Activated naive CD8-positive, alpha-beta T cell treated with anti-CD3 and anti-CD28 coated beads, Interleukin-2, amount 50 U/mL, for 24 hours (primary cell): Measurements from ENCODE around the gene ANO7.

Experiments
- ATAC-seq: fragments of 150-1000 bp; cut with Tn5 transposase; one replicate; pipeline ENCODE4 v1.10.0; 2021
- DNase-seq: peaks from one replicate; pipeline ENCODE4 v3.0.0; 2021
- H3K27ac Mint-ChIP-seq: one replicate; pipeline ENCODE4 v1.8.0; 2021; ENCODE audit warnings: mild to moderate bottlenecking, mixed read lengths
- H3K27me3 Mint-ChIP-seq: one replicate; pipeline ENCODE4 v1.8.0; 2021; ENCODE audit warnings: mixed read lengths
- H3K36me3 Mint-ChIP-seq: one replicate; pipeline ENCODE4 v1.8.0; 2021; ENCODE audit warnings: low read depth, mixed read lengths
- H3K4me1 Mint-ChIP-seq: one replicate; pipeline ENCODE4 v1.8.0; 2021; ENCODE audit warnings: mixed read lengths
- H3K4me3 Mint-ChIP-seq: one replicate; pipeline ENCODE4 v1.8.0; 2021; ENCODE audit warnings: mild to moderate bottlenecking, moderate library complexity, mixed read lengths
- H3K9me3 Mint-ChIP-seq: one replicate; pipeline ENCODE4 v1.8.0; 2021; ENCODE audit warnings: mixed read lengths

ANO7 gene

GRCh38 chr2:241151934-241152660 lies 36.4 kb upstream of the ANO7 start:
- peaks cover 15% of the 10 kb centered on the region for H3K36me3 Mint-ChIP-seq
- peaks cover 57% of the 10 kb centered on the region for H3K4me1 Mint-ChIP-seq
- no peak for DNase-seq
- no peaks in the 10 kb centered on the region for H3K9me3 Mint-ChIP-seq
- no peak for ATAC-seq
- peak overlapping the region; percentile 97 for H3K4me3 Mint-ChIP-seq
- no peaks in the 10 kb centered on the region for H3K27me3 Mint-ChIP-seq
- peak overlapping the region; percentile 26 for H3K27ac Mint-ChIP-seq

GRCh38 chr2:241153616-241154015 lies 34.9 kb upstream of the ANO7 start:
- no peak for DNase-seq
- peaks cover 46% of the 10 kb centered on the region for H3K4me1 Mint-ChIP-seq
- peaks cover 17% of the 10 kb centered on the region for H3K36me3 Mint-ChIP-seq
- no peak for ATAC-seq
- no peak overlapping the region for H3K4me3 Mint-ChIP-seq
- peak overlapping the region; percentile 78 for H3K27ac Mint-ChIP-seq
- no peaks in the 10 kb centered on the region for H3K27me3 Mint-ChIP-seq
- no peaks in the 10 kb centered on the region for H3K9me3 Mint-ChIP-seq

GRCh38 chr2:241154915-241155314 lies 33.6 kb upstream of the ANO7 start:
- peaks cover 46% of the 10 kb centered on the region for H3K4me1 Mint-ChIP-seq
- no peaks in the 10 kb centered on the region for H3K9me3 Mint-ChIP-seq
- H3K27ac Mint-ChIP-seq = peak overlapping the region; percentile 59
- DNase-seq = peak; percentile 19
- peaks cover 17% of the 10 kb centered on the region for H3K36me3 Mint-ChIP-seq
- H3K27me3 Mint-ChIP-seq = no peaks in the 10 kb centered on the region
- no peak overlapping the region for H3K4me3 Mint-ChIP-seq
- peak; percentile 15 for ATAC-seq

DNA sequence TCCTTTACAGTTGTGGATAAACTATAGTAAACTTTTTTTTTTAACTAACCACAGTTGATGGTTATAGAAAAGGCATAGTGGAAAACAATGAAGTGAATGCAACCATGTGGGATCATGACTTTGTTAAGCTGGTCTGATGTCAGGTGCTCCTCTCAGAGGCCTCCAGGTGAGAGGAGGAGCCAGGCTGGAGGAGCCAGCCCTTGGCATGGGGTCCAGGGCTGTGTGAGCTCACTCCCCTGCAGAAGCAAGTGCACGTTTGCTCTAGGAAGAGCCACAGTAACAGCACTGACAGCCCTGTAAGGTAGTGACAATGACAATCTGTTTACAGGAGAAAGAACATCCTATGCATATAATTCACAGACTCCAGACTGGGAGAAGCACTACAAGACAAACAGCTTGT lies 32.5 kb upstream of the ANO7 start:
- ATAC-seq = no peak
- H3K36me3 Mint-ChIP-seq = peaks cover 15% of the 10 kb centered on the region
- no peak overlapping the region for H3K27ac Mint-ChIP-seq

GRCh38 chr2:241156971-241157441 lies 31.5 kb upstream of the ANO7 start:
- H3K4me3 Mint-ChIP-seq = no peak overlapping the region
- no peaks in the 10 kb centered on the region for H3K27me3 Mint-ChIP-seq
- ATAC-seq = no peak
- no peaks in the 10 kb centered on the region for H3K9me3 Mint-ChIP-seq
- no peak for DNase-seq
- H3K27ac Mint-ChIP-seq = no peak overlapping the region
- H3K4me1 Mint-ChIP-seq = peaks cover 28% of the 10 kb centered on the region
- peaks cover 19% of the 10 kb centered on the region for H3K36me3 Mint-ChIP-seq

More for the DNA sequence above, 32.5 kb upstream of the ANO7 start:
- no peak overlapping the region for H3K4me3 Mint-ChIP-seq
- H3K9me3 Mint-ChIP-seq = no peaks in the 10 kb centered on the region
- peaks cover 38% of the 10 kb centered on the region for H3K4me1 Mint-ChIP-seq
- no peaks in the 10 kb centered on the region for H3K27me3 Mint-ChIP-seq
- DNase-seq = no peak

DNA sequence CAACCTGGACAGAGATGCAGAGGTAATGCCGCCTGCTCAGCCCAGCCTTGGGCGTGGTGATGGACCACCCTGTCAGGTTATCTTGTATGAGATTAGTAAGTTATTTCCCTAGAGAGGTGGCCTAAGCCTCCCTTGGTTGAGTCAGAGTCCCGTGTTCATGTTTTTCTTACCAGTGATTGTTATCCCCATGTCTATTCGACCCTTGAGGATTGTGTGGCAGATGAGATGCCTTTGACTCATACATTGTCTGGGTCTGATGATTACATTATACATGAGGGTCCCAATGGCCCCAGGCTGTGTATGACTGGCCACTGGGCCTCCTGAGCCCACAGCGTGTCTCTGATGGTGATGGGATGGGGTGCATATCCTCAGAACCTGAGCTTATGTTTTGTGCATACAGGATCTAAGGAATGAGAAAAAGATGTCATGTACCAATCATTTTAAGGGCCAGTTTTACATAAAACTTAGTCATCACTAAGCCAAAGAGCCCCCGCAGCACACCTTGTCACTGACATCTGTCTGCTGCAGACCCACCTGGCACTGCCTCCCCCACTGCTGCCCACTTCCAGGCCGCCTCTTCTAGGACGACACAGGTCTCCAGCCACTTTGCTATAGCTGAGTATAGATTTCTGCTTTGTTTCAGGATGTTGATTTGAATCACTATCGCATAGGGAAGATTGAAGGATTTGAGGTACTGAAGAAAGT lies 30.5 kb upstream of the ANO7 start:
- peaks cover 24% of the 10 kb centered on the region for H3K36me3 Mint-ChIP-seq
- H3K9me3 Mint-ChIP-seq = no peaks in the 10 kb centered on the region
- ATAC-seq = no peak
- no peak overlapping the region for H3K4me3 Mint-ChIP-seq
- no peak for DNase-seq
- H3K27ac Mint-ChIP-seq = no peak overlapping the region
- peaks cover 21% of the 10 kb centered on the region for H3K4me1 Mint-ChIP-seq
- no peaks in the 10 kb centered on the region for H3K27me3 Mint-ChIP-seq

DNA sequence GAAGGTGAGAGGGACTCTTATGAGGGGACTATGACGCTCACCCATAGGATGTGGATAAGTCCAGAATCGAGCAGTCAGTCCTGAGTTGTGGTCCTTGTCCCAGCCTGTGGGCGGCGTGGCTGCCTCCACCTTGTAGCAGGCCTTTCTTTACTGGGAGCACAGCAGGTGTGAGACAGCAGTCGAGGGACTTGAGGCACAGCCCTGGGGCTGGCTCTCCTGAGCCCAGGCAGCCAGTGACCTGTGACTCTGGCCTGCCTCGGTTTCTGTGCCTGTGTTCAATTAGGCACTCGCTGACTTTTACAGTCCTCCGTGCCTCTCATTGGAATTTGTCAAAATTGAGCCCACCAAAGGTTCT lies 30.0 kb upstream of the ANO7 start:
- H3K36me3 Mint-ChIP-seq = peaks cover 21% of the 10 kb centered on the region
- no peak overlapping the region for H3K27ac Mint-ChIP-seq
- H3K27me3 Mint-ChIP-seq = no peaks in the 10 kb centered on the region
- DNase-seq (no peak), ATAC-seq (no peak)
- no peak overlapping the region for H3K4me3 Mint-ChIP-seq
- H3K9me3 Mint-ChIP-seq = no peaks in the 10 kb centered on the region
- H3K4me1 Mint-ChIP-seq = peaks cover 16% of the 10 kb centered on the region

DNA sequence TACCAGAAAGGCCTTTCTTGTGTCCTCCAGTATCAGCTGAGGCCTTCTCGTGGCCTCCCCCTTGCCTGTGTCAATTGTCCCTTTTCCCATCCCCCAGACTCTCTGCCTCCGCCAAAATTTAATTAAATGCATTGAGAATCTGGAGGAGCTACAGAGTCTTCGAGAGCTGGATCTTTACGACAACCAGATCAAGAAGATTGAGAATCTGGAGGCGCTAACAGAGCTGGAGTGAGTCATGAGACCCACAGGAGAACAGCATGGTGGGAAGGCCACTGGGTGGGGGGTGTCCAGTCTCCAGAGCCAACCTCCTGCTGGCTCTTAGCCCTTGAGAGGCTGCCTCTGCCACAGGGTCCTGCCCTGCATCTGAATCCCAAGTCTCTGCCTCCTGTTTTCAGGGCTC lies 29.4 kb upstream of the ANO7 start:
- Mint-ChIP-seq H3K27me3 (no peaks in the 10 kb centered on the region), H3K27ac (no peak overlapping the region), H3K4me1 (peaks cover 16% of the 10 kb centered on the region), H3K9me3 (no peaks in the 10 kb centered on the region), H3K36me3 (peaks cover 22% of the 10 kb centered on the region), H3K4me3 (no peak overlapping the region)
- DNase-seq (no peak), ATAC-seq (no peak)

DNA sequence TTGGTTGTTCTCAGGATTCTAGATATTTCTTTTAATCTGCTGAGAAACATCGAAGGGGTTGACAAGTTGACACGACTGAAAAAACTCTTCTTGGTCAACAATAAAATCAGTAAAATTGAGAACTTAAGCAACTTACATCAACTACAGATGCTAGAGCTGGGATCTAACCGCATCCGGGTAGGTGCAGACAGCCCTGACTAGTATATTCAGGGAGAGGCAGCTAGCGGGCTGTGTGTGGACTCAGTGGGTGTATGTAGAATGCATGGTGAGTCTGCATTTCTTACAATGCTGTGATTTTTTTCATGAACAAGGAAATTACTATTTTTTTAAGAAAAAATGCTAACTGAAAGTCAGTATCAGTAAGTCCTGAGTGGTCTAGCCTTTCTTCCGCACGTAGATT lies 28.2 kb upstream of the ANO7 start:
- H3K36me3 Mint-ChIP-seq = peaks cover 21% of the 10 kb centered on the region
- H3K27ac Mint-ChIP-seq = peak overlapping the region; percentile 16
- H3K4me3 Mint-ChIP-seq = no peak overlapping the region
- H3K9me3 Mint-ChIP-seq = no peaks in the 10 kb centered on the region
- DNase-seq (no peak), ATAC-seq (no peak)
- peaks cover 7% of the 10 kb centered on the region for H3K4me1 Mint-ChIP-seq
- no peaks in the 10 kb centered on the region for H3K27me3 Mint-ChIP-seq

GRCh38 chr2:241161646-241162281 lies 26.7 kb upstream of the ANO7 start:
- no peaks in the 10 kb centered on the region for H3K9me3 Mint-ChIP-seq
- no peak overlapping the region for H3K4me3 Mint-ChIP-seq
- H3K4me1 Mint-ChIP-seq = peaks cover 5% of the 10 kb centered on the region
- ATAC-seq = no peak
- H3K27me3 Mint-ChIP-seq = no peaks in the 10 kb centered on the region
- peaks cover 24% of the 10 kb centered on the region for H3K36me3 Mint-ChIP-seq
- no peak overlapping the region for H3K27ac Mint-ChIP-seq
- DNase-seq = no peak

DNA sequence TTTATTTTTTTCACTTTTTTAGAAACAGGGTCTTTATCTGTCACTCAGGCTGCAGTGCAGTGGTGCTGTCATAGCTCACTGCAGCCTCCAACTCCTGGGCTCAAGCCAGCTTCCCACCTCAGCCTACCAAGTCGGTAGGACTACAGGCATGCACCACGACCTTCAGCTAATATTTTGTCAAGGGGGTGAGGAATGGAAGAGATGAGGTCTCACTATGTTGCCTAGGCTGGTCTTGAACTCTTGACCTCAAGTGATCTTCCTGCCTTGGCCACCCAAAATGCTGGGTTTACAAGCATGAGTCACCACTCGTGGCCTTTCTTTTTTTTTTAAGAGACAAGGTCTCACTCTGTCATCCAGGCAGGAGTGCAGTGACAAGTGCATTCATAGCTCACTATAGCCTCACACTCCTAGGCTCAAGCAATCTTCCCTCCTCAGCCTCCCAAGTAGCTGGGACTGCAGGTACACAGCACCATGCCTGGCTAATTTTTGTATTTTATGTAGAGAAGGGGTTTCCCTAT lies 24.8 kb upstream of the ANO7 start:
- no peaks in the 10 kb centered on the region for H3K9me3 Mint-ChIP-seq
- no peak overlapping the region for H3K4me3 Mint-ChIP-seq
- DNase-seq (no peak), ATAC-seq (peak; percentile 68)
- H3K27ac Mint-ChIP-seq = no peak overlapping the region
- peaks cover 4% of the 10 kb centered on the region for H3K4me1 Mint-ChIP-seq
- H3K36me3 Mint-ChIP-seq = peaks cover 26% of the 10 kb centered on the region
- H3K27me3 Mint-ChIP-seq = no peaks in the 10 kb centered on the region

DNA sequence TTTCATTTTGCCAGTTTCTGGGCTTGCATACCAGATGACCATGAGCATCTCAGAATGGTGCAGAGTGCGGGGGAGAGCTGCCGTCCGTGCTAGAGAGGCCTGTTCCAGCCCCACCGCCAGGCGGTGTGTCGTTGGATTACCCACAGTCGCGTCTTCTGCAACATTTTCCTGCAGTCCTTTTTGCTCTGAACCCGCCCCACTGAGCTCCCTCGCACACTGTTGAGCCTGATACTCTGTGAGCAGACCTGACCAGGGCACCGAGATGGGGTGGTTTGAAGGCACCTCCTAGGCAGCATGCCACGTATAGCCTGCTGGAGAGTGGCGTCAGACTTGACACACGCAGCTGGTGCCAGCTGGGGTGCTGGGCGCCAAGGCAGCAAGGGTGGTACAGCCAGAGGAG lies 20.1 kb upstream of the ANO7 start:
- Mint-ChIP-seq H3K36me3 (peaks cover 56% of the 10 kb centered on the region), H3K27me3 (no peaks in the 10 kb centered on the region), H3K9me3 (peaks cover 14% of the 10 kb centered on the region), H3K4me1 (peaks cover 4% of the 10 kb centered on the region), H3K4me3 (no peak overlapping the region), H3K27ac (peak overlapping the region; percentile 68)
- ATAC-seq (no peak), DNase-seq (no peak)

- H3K27me3 Mint-ChIP-seq = no peaks in the 10 kb centered on the region
- no peak overlapping the region for H3K27ac Mint-ChIP-seq
- DNase-seq (no peak), ATAC-seq (no peak)
- peaks cover 55% of the 10 kb centered on the region for H3K36me3 Mint-ChIP-seq
- H3K4me3 Mint-ChIP-seq = no peak overlapping the region
- no peaks in the 10 kb centered on the region for H3K4me1 Mint-ChIP-seq
- H3K9me3 Mint-ChIP-seq = peaks cover 14% of the 10 kb centered on the region
These were observed 14.9 kb upstream of the ANO7 start for GRCh38 chr2:241173557-241173956.

DNA sequence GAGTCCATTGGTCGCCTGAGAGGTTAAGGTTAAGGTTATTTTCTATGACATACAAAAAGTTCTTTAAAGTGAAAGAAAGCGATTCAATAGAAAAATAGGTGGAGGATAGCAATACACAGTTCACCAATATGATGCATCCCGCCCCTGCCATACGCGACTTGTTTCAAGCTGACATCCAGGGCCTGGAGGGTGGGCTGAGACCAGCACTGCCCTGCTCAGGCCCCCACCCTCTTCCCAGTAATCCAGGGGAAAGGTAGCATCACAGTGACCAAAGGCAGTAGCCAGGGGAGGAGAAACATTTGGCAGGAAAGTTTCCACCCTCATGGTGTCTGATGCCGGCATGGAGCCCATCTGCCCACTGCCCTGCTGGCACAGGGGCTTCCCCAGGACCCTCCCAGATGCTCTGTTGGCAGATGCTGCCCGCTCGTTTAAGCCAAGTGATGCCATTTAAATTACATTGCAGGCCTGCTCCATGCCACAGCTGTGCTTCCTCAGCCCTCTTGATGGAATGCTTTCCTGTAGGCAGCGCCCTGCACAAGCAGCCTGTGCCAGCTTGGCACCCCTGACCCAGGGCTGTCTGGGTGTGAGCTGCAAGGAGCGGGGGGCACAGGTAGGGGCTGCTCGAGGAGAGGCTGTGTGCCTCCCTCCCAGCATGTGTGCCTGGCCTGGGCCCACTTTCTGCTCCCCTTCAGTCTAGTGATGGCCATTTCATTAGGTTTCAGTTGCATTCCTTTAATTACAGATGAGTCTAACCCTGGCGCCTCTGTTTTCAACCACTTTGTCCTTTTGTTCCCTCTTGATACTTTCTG lies 10.7 kb upstream of the ANO7 start:
- no peaks in the 10 kb centered on the region for H3K9me3 Mint-ChIP-seq
- no peak overlapping the region for H3K4me3 Mint-ChIP-seq
- DNase-seq (no peak), ATAC-seq (no peak)
- peaks cover 28% of the 10 kb centered on the region for H3K36me3 Mint-ChIP-seq
- peaks cover 6% of the 10 kb centered on the region for H3K4me1 Mint-ChIP-seq
- no peak overlapping the region for H3K27ac Mint-ChIP-seq
- no peaks in the 10 kb centered on the region for H3K27me3 Mint-ChIP-seq
